SKM-1 (cell line): ENCODE results near the gene FNDC3B.

Source experiments
- DNase-seq: peaks from one replicate; lab custom pipeline; 2025; ENCODE audit not compliant: unreplicated experiment; lab: John Stamatoyannopoulos, UW

FNDC3B gene

GRCh38 chr3:172112078-172112733 is 72.8 kb downstream of the FNDC3B start:
- no peak for DNase-seq

GRCh38 chr3:172112734-172113120 is 73.3 kb downstream of the FNDC3B start:
- DNase-seq: no peak

- DNase-seq: no peak
These were observed 74.3 kb downstream of the FNDC3B start for GRCh38 chr3:172113710-172114109.

GRCh38 chr3:172115059-172115458 is 75.7 kb downstream of the FNDC3B start:
- DNase-seq: no peak

GRCh38 chr3:172115787-172116186 is 76.4 kb downstream of the FNDC3B start:
- DNase-seq: no peak

- DNase-seq: no peak
These were observed 78.6 kb downstream of the FNDC3B start for GRCh38 chr3:172118019-172118418.

GRCh38 chr3:172119266-172119969 is 80.0 kb downstream of the FNDC3B start:
- no peak for DNase-seq

GRCh38 chr3:172120912-172121311 is 81.5 kb downstream of the FNDC3B start:
- DNase-seq: no peak

- no peak for DNase-seq
These were observed 82.6 kb downstream of the FNDC3B start for GRCh38 chr3:172121981-172122380.

- no peak for DNase-seq
These were observed 84.9 kb downstream of the FNDC3B start for GRCh38 chr3:172124271-172124670.

GRCh38 chr3:172125053-172125452 is 85.7 kb downstream of the FNDC3B start:
- DNase-seq: no peak

GRCh38 chr3:172125963-172126457 is 86.6 kb downstream of the FNDC3B start:
- DNase-seq: no peak

GRCh38 chr3:172126741-172127140 is 87.4 kb downstream of the FNDC3B start:
- DNase-seq: no peak

- DNase-seq: no peak
These were observed 87.8 kb downstream of the FNDC3B start for GRCh38 chr3:172127141-172127540.

- no peak for DNase-seq
These were observed 88.7 kb downstream of the FNDC3B start for GRCh38 chr3:172127929-172128580.

- no peak for DNase-seq
These were observed 89.5 kb downstream of the FNDC3B start for GRCh38 chr3:172128858-172129257.

- DNase-seq: no peak
These were observed 90.1 kb downstream of the FNDC3B start for GRCh38 chr3:172129498-172129849.

GRCh38 chr3:172129850-172130716 is 90.7 kb downstream of the FNDC3B start:
- DNase-seq: peak; percentile 58

- no peak for DNase-seq
These were observed 91.3 kb downstream of the FNDC3B start for GRCh38 chr3:172130717-172131050.

- no peak for DNase-seq
These were observed 92.4 kb downstream of the FNDC3B start for GRCh38 chr3:172131746-172132145.

- DNase-seq: no peak
These were observed 92.8 kb downstream of the FNDC3B start for GRCh38 chr3:172132159-172132586.
